Vein endothelial cell (primary cell): ENCODE measurements around the gene KRT20. TPM values are rescaled to one million over a fixed set of nuclear protein-coding genes. Genes with fewer than 3 reads are reported as not detected.

ENCODE experiments used
- total RNA-seq: library from RNA; depleted of rRNA; stranded (reverse); fragments of >200 nt; gene quantifications from 2 replicates; pipeline ENCODE4 v1.2.3, GENCODE V29; 2012

KRT20 gene, protein sequence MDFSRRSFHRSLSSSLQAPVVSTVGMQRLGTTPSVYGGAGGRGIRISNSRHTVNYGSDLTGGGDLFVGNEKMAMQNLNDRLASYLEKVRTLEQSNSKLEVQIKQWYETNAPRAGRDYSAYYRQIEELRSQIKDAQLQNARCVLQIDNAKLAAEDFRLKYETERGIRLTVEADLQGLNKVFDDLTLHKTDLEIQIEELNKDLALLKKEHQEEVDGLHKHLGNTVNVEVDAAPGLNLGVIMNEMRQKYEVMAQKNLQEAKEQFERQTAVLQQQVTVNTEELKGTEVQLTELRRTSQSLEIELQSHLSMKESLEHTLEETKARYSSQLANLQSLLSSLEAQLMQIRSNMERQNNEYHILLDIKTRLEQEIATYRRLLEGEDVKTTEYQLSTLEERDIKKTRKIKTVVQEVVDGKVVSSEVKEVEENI
- total RNA-seq, result not detected in 2 replicates

DNA sequence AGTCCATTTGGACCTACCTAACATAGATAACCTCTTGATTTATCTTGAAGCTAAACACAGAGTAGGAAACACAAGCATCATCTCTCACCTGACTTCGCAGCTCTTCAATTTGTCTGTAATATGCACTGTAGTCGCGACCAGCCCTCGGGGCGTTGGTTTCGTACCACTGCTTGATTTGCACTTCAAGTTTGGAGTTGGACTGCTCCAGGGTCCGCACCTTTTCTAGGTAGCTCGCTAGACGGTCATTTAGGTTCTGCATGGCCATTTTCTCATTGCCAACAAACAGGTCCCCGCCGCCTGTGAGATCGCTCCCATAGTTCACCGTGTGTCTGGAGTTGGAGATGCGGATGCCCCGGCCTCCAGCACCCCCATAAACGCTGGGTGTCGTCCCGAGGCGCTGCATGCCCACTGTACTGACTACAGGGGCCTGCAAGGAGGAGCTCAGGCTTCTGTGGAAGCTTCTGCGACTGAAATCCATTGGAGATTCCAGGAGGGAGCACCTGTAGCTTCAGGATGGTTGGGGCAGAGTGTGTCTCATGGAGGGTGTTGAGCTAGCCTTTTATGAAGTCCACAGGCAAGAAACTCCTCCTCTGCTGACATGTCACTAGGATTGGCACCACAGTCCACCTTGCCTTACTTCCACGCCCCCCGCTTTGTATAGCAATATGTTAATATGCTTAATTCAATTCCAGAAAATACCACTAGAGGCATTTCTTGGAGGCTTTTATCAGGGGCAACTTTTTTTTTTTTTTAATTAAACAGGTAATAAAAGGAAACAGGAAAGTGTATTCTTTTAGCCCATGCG, at the start of gene KRT20:
Gene KRT20 (minus strand): TSS at position 535 of the 805 bp plus-strand sequence. CDS start 57 bp downstream, at position 478.

DNA sequence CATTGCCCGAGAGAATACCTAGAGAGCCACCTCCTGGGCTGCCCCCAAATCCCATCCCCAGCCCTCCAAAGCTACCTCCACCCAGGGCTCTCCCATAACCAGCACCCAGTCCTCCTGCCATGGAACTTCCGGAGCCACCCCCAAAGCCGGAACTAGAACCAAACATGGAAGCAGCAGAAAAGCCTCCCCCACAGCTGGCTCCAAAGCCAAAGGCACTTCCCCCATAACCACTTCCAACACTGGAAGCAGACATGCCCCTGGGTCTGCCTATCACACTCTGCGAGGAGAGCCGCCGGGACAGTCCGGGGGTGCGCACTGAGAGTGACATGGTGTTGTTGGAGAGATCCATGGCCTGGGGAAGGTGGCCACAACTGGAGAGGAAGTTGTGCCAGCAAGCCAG, 18.2 kb downstream of the KRT20 start, which contains the start of gene KRT12:
Gene KRT12 (minus strand): TSS at position 386 of the 400 bp plus-strand sequence. CDS start 37 bp downstream, at position 349.

Other genes starting within 250 kb of the KRT20 start
- 100 and 136 TPM in 2 replicates for gene SMARCE1, start 237.4 kb downstream of the KRT20 start, total RNA-seq
- not detected in 2 replicates for gene KRT222, start 220.1 kb downstream of the KRT20 start, total RNA-seq
- gene KRT24, start 181.5 kb downstream of the KRT20 start, total RNA-seq, result not detected in 2 replicates
- gene KRT25, start 129.9 kb downstream of the KRT20 start, total RNA-seq, result not detected in 2 replicates
- not detected in 2 replicates for gene KRT26, start 113.0 kb downstream of the KRT20 start, total RNA-seq
- not detected in 2 replicates for gene KRT27, start 102.7 kb downstream of the KRT20 start, total RNA-seq
- not detected in 2 replicates for gene KRT28, start 85.3 kb downstream of the KRT20 start, total RNA-seq
- gene KRT10, start 62.6 kb downstream of the KRT20 start, total RNA-seq, result 0.98 and 5.4 TPM in 2 replicates
- gene KRT12, start 18.0 kb downstream of the KRT20 start, total RNA-seq, result not detected in 2 replicates
- not detected in 2 replicates for gene KRT23, start 52.4 kb upstream of the KRT20 start, total RNA-seq
- gene KRT39, start 81.7 kb upstream of the KRT20 start, total RNA-seq, result not detected in 2 replicates
- not detected in 2 replicates for gene KRT40, start 99.1 kb upstream of the KRT20 start, total RNA-seq
- gene KRTAP3-3, start 108.9 kb upstream of the KRT20 start, total RNA-seq, result not detected in 2 replicates
- gene KRTAP3-2, start 114.7 kb upstream of the KRT20 start, total RNA-seq, result not detected in 2 replicates
- not detected in 2 replicates for gene KRTAP3-1, start 123.9 kb upstream of the KRT20 start, total RNA-seq
- gene KRTAP1-5, start 142.0 kb upstream of the KRT20 start, total RNA-seq, result not detected in 2 replicates
- not detected in 2 replicates for gene KRTAP1-4, start 145.0 kb upstream of the KRT20 start, total RNA-seq
- gene KRTAP1-3, start 149.6 kb upstream of the KRT20 start, total RNA-seq, result not detected in 2 replicates
- not detected in 2 replicates for gene KRTAP1-1, start 156.2 kb upstream of the KRT20 start, total RNA-seq
- not detected in 2 replicates for gene KRTAP2-1, start 162.1 kb upstream of the KRT20 start, total RNA-seq
- not detected in 2 replicates for gene KRTAP2-2, start 170.0 kb upstream of the KRT20 start, total RNA-seq
- not detected in 2 replicates for gene KRTAP2-3, start 174.9 kb upstream of the KRT20 start, total RNA-seq
- gene KRTAP2-4, start 180.6 kb upstream of the KRT20 start, total RNA-seq, result not detected in 2 replicates
- gene KRTAP4-7, start 198.9 kb upstream of the KRT20 start, total RNA-seq, result not detected in 2 replicates
- not detected in 2 replicates for gene KRTAP4-8, start 212.9 kb upstream of the KRT20 start, total RNA-seq
- not detected in 2 replicates for gene KRTAP4-16, start 217.0 kb upstream of the KRT20 start, total RNA-seq
- not detected in 2 replicates for gene KRTAP4-9, start 220.1 kb upstream of the KRT20 start, total RNA-seq
- gene KRTAP4-11, start 233.1 kb upstream of the KRT20 start, total RNA-seq, result not detected in 2 replicates
- gene KRTAP4-12, start 238.9 kb upstream of the KRT20 start, total RNA-seq, result not detected in 2 replicates